NB4 (cell line): ENCODE results near the gene TNS1.

Experiments
- CTCF ChIP-seq: IDR thresholded peaks from one replicate; pipeline ENCODE4 v1.5.1; 2012; ENCODE audit warnings: low read depth, low read length
- POLR2A ChIP-seq: IDR thresholded peaks from 2 replicates; pipeline ENCODE4 v1.6.1; 2011; ENCODE audit warnings: mild to moderate bottlenecking; ENCODE audit not compliant: insufficient read length; ENCODE audit errors: extremely low read depth

GRCh38 chr2:217903859-217904613 lies 98.8 kb downstream of the TNS1 start:
- no peak for TF ChIP-seq CTCF
- TF ChIP-seq POLR2A, result no peak
